Brain pericyte (primary cell): ENCODE measurements around the gene OR8D2.
"Not testable (repeated sequence)": the region's sequence is repeated elsewhere in the genome, so short reads cannot be mapped to it uniquely, and the experiment has no call there.

Source experiments
- DNase-seq: peaks from one replicate; pipeline ENCODE4 v3.0.0-alpha.2; 2012; ENCODE audit warnings: low read depth, low spot score

The OR8D2 gene

GRCh38 chr11:124285610-124286344 is 34.2 kb downstream of the OR8D2 start:
- DNase-seq: no peak

GRCh38 chr11:124278261-124278660 is 41.7 kb downstream of the OR8D2 start:
- no peak for DNase-seq

- no peak for DNase-seq
Observed at GRCh38 chr11:124277804-124278203, 42.2 kb downstream of the OR8D2 start.

GRCh38 chr11:124277207-124277606 is 42.8 kb downstream of the OR8D2 start:
- no peak for DNase-seq

- DNase-seq: no peak
Observed at GRCh38 chr11:124276081-124276480, 43.9 kb downstream of the OR8D2 start.

- no peak for DNase-seq
Observed at GRCh38 chr11:124274000-124274399, 46.0 kb downstream of the OR8D2 start.

- DNase-seq: not testable (repeated sequence)
Observed at GRCh38 chr11:124270886-124271285, 49.1 kb downstream of the OR8D2 start.
